WTC11 (cell line): ENCODE data around the gene PTPN3. TPM values are rescaled to one million over a fixed set of nuclear protein-coding genes. Genes with fewer than 3 reads are reported as not detected.

Experiments
- ATAC-seq: fragments of 200-7000 bp; cut with Tn5 transposase; 2 replicates; pipeline ENCODE4 v1.10.0; 2021; ENCODE audit warnings: mild to moderate bottlenecking, moderate library complexity
- CTCF ChIA-PET: fragments of 300-600 bp; sonication (Branson Sonifier 250); formaldehyde crosslinking; loops from one replicate; lab custom pipeline; 2021; ENCODE audit warnings: antibody characterized with exemption; lab: Charles Lee
- POLR2A ChIA-PET: fragments of 350-600 bp; sonication (Branson Sonifier 250); formaldehyde crosslinking; loops from one replicate; lab custom pipeline; 2021; ENCODE audit warnings: antibody characterized with exemption; lab: Charles Lee
- DNase-seq: peaks from one replicate; pipeline ENCODE4 v3.0.0; 2021; ENCODE audit warnings: low spot score
- H3K27ac Mint-ChIP-seq: 2 replicates; pipeline ENCODE4 v1.8.0; 2021; ENCODE audit warnings: mixed read lengths
- H3K27me3 Mint-ChIP-seq: 2 replicates; pipeline ENCODE4 v1.8.0; 2021; ENCODE audit warnings: low read depth, mild to moderate bottlenecking, moderate library complexity, mixed read lengths
- H3K36me3 Mint-ChIP-seq: 2 replicates; pipeline ENCODE4 v1.8.0; 2021; ENCODE audit warnings: mixed read lengths
- H3K4me1 Mint-ChIP-seq: 2 replicates; pipeline ENCODE4 v1.8.0; 2022; ENCODE audit warnings: mixed read lengths
- H3K4me3 Mint-ChIP-seq: 2 replicates; pipeline ENCODE4 v1.8.0; 2021; ENCODE audit warnings: mild to moderate bottlenecking, moderate library complexity, mixed read lengths
- H3K9me3 Mint-ChIP-seq: 2 replicates; pipeline ENCODE4 v1.8.0; 2021; ENCODE audit warnings: mixed read lengths
- ATF6 ChIP-seq: sonication (generic); formaldehyde crosslinking; IDR thresholded peaks from 2 replicates; pipeline ENCODE4 v1.8.1; 2023; ENCODE audit warnings: mild to moderate bottlenecking, missing genetic modification reagents
- CBFB ChIP-seq: sonication (generic); formaldehyde crosslinking; IDR thresholded peaks from 2 replicates; pipeline ENCODE4 v1.8.1; 2022; ENCODE audit warnings: mild to moderate bottlenecking, low read depth, missing genetic modification reagents
- ELF4 ChIP-seq: sonication (generic); formaldehyde crosslinking; IDR thresholded peaks from 2 replicates; pipeline ENCODE4 v1.8.1; 2022; ENCODE audit warnings: low read depth, mild to moderate bottlenecking, moderate library complexity, missing genetic modification reagents
- FOXK1 ChIP-seq: sonication (generic); formaldehyde crosslinking; IDR thresholded peaks from 2 replicates; pipeline ENCODE4 v1.8.0; 2022; ENCODE audit warnings: mild to moderate bottlenecking, moderate library complexity, missing genetic modification reagents
- GABPB1 ChIP-seq: sonication (generic); formaldehyde crosslinking; IDR thresholded peaks from 2 replicates; pipeline ENCODE4 v1.8.1; 2023; ENCODE audit warnings: mild to moderate bottlenecking, missing genetic modification reagents
- GTF2I ChIP-seq: fragments of 250-450 bp; sonication (Bioruptor Pico); conservative IDR thresholded peaks from 2 replicates; pipeline ENCODE4 v1.4.0; 2021; ENCODE audit warnings: mild to moderate bottlenecking
- IRF2 ChIP-seq: sonication (generic); formaldehyde crosslinking; IDR thresholded peaks from 2 replicates; pipeline ENCODE4 v1.8.0; 2022; ENCODE audit warnings: low read depth, missing genetic modification reagents, borderline replicate concordance
- MYBL2 ChIP-seq: sonication (generic); formaldehyde crosslinking; IDR thresholded peaks from 2 replicates; pipeline ENCODE4 v1.8.1; 2023; ENCODE audit warnings: mild to moderate bottlenecking, moderate library complexity, missing genetic modification reagents
- NFYB ChIP-seq: sonication (generic); formaldehyde crosslinking; conservative IDR thresholded peaks from 2 replicates; pipeline ENCODE4 v1.8.0; 2022; ENCODE audit warnings: low read depth, missing genetic modification reagents
- NR1H2 ChIP-seq: sonication (generic); formaldehyde crosslinking; IDR thresholded peaks from 2 replicates; pipeline ENCODE4 v1.9.0; 2021; ENCODE audit warnings: mild to moderate bottlenecking, moderate library complexity, missing genetic modification reagents
- PREB ChIP-seq: sonication (generic); formaldehyde crosslinking; IDR thresholded peaks from 2 replicates; pipeline ENCODE4 v1.8.1; 2022; ENCODE audit warnings: mild to moderate bottlenecking, missing genetic modification reagents, moderate library complexity, borderline replicate concordance
- USF2 ChIP-seq: sonication (generic); formaldehyde crosslinking; IDR thresholded peaks from 2 replicates; pipeline ENCODE4 v1.8.1; 2023; ENCODE audit warnings: mild to moderate bottlenecking, missing genetic modification reagents, moderate library complexity
- ZNF121 ChIP-seq: sonication (generic); formaldehyde crosslinking; IDR thresholded peaks from 2 replicates; pipeline ENCODE4 v1.8.0; 2023; ENCODE audit warnings: missing genetic modification reagents
- ZNF263 ChIP-seq: sonication (generic); formaldehyde crosslinking; IDR thresholded peaks from 2 replicates; pipeline ENCODE4 v1.8.1; 2022; ENCODE audit warnings: low read depth, mild to moderate bottlenecking, moderate library complexity, missing genetic modification reagents
- ZNF317 ChIP-seq: sonication (generic); formaldehyde crosslinking; IDR thresholded peaks from 2 replicates; pipeline ENCODE4 v1.8.1; 2023; ENCODE audit warnings: low read depth, mild to moderate bottlenecking, moderate library complexity, missing genetic modification reagents, borderline replicate concordance
- ZNF423 ChIP-seq: fragments of 250-450 bp; sonication (Bioruptor Pico); IDR thresholded peaks from 2 replicates; pipeline ENCODE4 v2.1.2; 2022; ENCODE audit warnings: mild to moderate bottlenecking, moderate library complexity
- total RNA-seq: library from RNA; stranded (reverse); gene quantifications from 3 replicates; pipeline ENCODE4 v1.2.3, GENCODE V29; 2021
- TF ChIP-seq, protein P1 (sequence below): sonication (generic); formaldehyde crosslinking; IDR thresholded peaks from 2 replicates; pipeline ENCODE4 v1.8.1; 2022; ENCODE audit warnings: mild to moderate bottlenecking, moderate library complexity, missing genetic modification reagents
- TF ChIP-seq, protein P2 (sequence below): sonication (generic); formaldehyde crosslinking; IDR thresholded peaks from 2 replicates; pipeline ENCODE4 v1.8.0; 2023; ENCODE audit warnings: missing genetic modification reagents
- TF ChIP-seq, protein P3 (sequence below): fragments of 250-450 bp; sonication (Bioruptor Pico); IDR thresholded peaks from 2 replicates; pipeline ENCODE4 v2.1.2; 2022; ENCODE audit warnings: mild to moderate bottlenecking, moderate library complexity
- TF ChIP-seq, protein P4 (sequence below): fragments of 250-450 bp; sonication (Bioruptor Pico); IDR thresholded peaks from 2 replicates; pipeline ENCODE4 v1.9.0; 2021; ENCODE audit warnings: mild to moderate bottlenecking
- TF ChIP-seq, protein P5 (sequence below): sonication (generic); formaldehyde crosslinking; IDR thresholded peaks from 2 replicates; pipeline ENCODE4 v1.8.0; 2022; ENCODE audit warnings: mild to moderate bottlenecking, missing genetic modification reagents
- TF ChIP-seq, protein P6 (sequence below): sonication (generic); formaldehyde crosslinking; IDR thresholded peaks from 2 replicates; pipeline ENCODE4 v1.8.1; 2023; ENCODE audit warnings: mild to moderate bottlenecking, missing genetic modification reagents

PTPN3 gene
- total RNA-seq, 1 experiment from 2014 or later = 1.7 TPM

GRCh38 chr9:109408759-109409462, 89.2 kb downstream of the PTPN3 start:
- ChIA-PET POLR2A (interaction anchor here (1.4 kb wide), 1 partner anchor 15 kb away, joined by 3 read pairs; no protein-coding TSS in a partner anchor), CTCF (interaction anchor here (1.1 to 5.1 kb wide), 25 partner anchors 9 to 289 kb away, joined by 3 to 66 read pairs (median 12); partner anchors contain the start of genes PTPN3 and TMEM245)
- ATAC-seq (peak; percentile 5; the same call in 1 of the 2 replicates), DNase-seq (no peak)
- Mint-ChIP-seq H3K9me3 (no peaks in the 10 kb centered on the region), H3K27me3 (no peaks in the 10 kb centered on the region), H3K4me3 (no peak overlapping the region), H3K36me3 (no peaks in the 10 kb centered on the region), H3K27ac (peak overlapping the region; percentile 84), H3K4me1 (peaks cover 62% of the 10 kb centered on the region)
- TF ChIP-seq MYBL2 = no peak
- TF ChIP-seq, protein P1, sequence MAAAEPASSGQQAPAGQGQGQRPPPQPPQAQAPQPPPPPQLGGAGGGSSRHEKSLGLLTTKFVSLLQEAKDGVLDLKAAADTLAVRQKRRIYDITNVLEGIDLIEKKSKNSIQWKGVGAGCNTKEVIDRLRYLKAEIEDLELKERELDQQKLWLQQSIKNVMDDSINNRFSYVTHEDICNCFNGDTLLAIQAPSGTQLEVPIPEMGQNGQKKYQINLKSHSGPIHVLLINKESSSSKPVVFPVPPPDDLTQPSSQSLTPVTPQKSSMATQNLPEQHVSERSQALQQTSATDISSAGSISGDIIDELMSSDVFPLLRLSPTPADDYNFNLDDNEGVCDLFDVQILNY (CRISPR knock-in tag) = no peak
- TF ChIP-seq, protein P2, sequence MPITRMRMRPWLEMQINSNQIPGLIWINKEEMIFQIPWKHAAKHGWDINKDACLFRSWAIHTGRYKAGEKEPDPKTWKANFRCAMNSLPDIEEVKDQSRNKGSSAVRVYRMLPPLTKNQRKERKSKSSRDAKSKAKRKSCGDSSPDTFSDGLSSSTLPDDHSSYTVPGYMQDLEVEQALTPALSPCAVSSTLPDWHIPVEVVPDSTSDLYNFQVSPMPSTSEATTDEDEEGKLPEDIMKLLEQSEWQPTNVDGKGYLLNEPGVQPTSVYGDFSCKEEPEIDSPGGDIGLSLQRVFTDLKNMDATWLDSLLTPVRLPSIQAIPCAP (CRISPR knock-in tag) = no peak
- no peak for TF ChIP-seq GTF2I (CRISPR knock-in tag)
- TF ChIP-seq, protein P3, sequence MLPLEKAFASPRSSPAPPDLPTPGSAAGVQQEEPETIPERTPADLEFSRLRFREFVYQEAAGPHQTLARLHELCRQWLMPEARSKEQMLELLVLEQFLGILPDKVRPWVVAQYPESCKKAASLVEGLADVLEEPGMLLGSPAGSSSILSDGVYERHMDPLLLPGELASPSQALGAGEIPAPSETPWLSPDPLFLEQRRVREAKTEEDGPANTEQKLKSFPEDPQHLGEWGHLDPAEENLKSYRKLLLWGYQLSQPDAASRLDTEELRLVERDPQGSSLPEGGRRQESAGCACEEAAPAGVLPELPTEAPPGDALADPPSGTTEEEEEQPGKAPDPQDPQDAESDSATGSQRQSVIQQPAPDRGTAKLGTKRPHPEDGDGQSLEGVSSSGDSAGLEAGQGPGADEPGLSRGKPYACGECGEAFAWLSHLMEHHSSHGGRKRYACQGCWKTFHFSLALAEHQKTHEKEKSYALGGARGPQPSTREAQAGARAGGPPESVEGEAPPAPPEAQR (CRISPR knock-in tag) = no peak
- TF ChIP-seq ZNF121 (CRISPR knock-in tag) = no peak
- no peak for TF ChIP-seq PREB (CRISPR knock-in tag)
- TF ChIP-seq, protein P4, sequence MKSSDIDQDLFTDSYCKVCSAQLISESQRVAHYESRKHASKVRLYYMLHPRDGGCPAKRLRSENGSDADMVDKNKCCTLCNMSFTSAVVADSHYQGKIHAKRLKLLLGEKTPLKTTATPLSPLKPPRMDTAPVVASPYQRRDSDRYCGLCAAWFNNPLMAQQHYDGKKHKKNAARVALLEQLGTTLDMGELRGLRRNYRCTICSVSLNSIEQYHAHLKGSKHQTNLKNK (CRISPR knock-in tag) = no peak
- no peak for TF ChIP-seq GABPB1 (CRISPR knock-in tag)
- TF ChIP-seq, protein P5, sequence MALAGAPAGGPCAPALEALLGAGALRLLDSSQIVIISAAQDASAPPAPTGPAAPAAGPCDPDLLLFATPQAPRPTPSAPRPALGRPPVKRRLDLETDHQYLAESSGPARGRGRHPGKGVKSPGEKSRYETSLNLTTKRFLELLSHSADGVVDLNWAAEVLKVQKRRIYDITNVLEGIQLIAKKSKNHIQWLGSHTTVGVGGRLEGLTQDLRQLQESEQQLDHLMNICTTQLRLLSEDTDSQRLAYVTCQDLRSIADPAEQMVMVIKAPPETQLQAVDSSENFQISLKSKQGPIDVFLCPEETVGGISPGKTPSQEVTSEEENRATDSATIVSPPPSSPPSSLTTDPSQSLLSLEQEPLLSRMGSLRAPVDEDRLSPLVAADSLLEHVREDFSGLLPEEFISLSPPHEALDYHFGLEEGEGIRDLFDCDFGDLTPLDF (CRISPR knock-in tag) = no peak
- TF ChIP-seq, protein P6, sequence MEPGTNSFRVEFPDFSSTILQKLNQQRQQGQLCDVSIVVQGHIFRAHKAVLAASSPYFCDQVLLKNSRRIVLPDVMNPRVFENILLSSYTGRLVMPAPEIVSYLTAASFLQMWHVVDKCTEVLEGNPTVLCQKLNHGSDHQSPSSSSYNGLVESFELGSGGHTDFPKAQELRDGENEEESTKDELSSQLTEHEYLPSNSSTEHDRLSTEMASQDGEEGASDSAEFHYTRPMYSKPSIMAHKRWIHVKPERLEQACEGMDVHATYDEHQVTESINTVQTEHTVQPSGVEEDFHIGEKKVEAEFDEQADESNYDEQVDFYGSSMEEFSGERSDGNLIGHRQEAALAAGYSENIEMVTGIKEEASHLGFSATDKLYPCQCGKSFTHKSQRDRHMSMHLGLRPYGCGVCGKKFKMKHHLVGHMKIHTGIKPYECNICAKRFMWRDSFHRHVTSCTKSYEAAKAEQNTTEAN (CRISPR knock-in tag) = no peak
- no peak for TF ChIP-seq ZNF317 (CRISPR knock-in tag)

GRCh38 chr9:109403766-109404320, 94.3 kb downstream of the PTPN3 start:
- H3K4me3 Mint-ChIP-seq = no peak overlapping the region
- no peaks in the 10 kb centered on the region for H3K27me3 Mint-ChIP-seq
- ATAC-seq = no peak
- no peak for TF ChIP-seq FOXK1 (CRISPR knock-in tag)
- no peak for TF ChIP-seq NFYB
- no peak for TF ChIP-seq ELF4 (CRISPR knock-in tag)
- no peak for TF ChIP-seq ATF6 (CRISPR knock-in tag)
- TF ChIP-seq CBFB = no peak
- TF ChIP-seq ZNF423 (CRISPR knock-in tag) = no peak
- TF ChIP-seq IRF2 (CRISPR knock-in tag) = no peak
- no peak for TF ChIP-seq USF2 (CRISPR knock-in tag)
- TF ChIP-seq ZNF263 (CRISPR knock-in tag) = no peak
- no peak for TF ChIP-seq NR1H2 (CRISPR knock-in tag)

More at GRCh38 chr9:109403766-109404320, 94.3 kb downstream of the PTPN3 start:
- no peak for DNase-seq
- Mint-ChIP-seq H3K36me3 (no peaks in the 10 kb centered on the region), H3K9me3 (no peaks in the 10 kb centered on the region), H3K27ac (no peak overlapping the region), H3K4me1 (peaks cover 31% of the 10 kb centered on the region)
- POLR2A ChIA-PET = no interaction called here
- CTCF ChIA-PET = interaction anchor here (1.3 kb wide), 1 partner anchor 197 kb away, joined by 3 read pairs; no protein-coding TSS in a partner anchor
